Inflammatory macrophage treated with lipopolysaccharide for 4 hours (primary cell): ENCODE data around the gene MLLT6.

ENCODE experiments used
- DNase-seq: peaks from one replicate; pipeline ENCODE4 v3.0.0-alpha.2; 2020

The MLLT6 gene

GRCh38 chr17:38676706-38677504 is 28.2 kb upstream of the MLLT6 start:
- peak; percentile 87 for DNase-seq

GRCh38 chr17:38677819-38678218 is 27.3 kb upstream of the MLLT6 start:
- DNase-seq: peak; percentile 62

- DNase-seq: no peak
Observed at GRCh38 chr17:38681096-38681495, 24.0 kb upstream of the MLLT6 start.

- DNase-seq: peak; percentile 84
Observed at GRCh38 chr17:38685491-38685890, 19.6 kb upstream of the MLLT6 start.

GRCh38 chr17:38687286-38687685 is 17.8 kb upstream of the MLLT6 start:
- peak; percentile 67 for DNase-seq

GRCh38 chr17:38690386-38690785 is 14.7 kb upstream of the MLLT6 start:
- no peak for DNase-seq

- DNase-seq: no peak
Observed at GRCh38 chr17:38691154-38691553, 13.9 kb upstream of the MLLT6 start.

GRCh38 chr17:38693700-38694329 is 11.3 kb upstream of the MLLT6 start:
- DNase-seq: no peak

GRCh38 chr17:38697061-38697820 is 7.8 kb upstream of the MLLT6 start:
- no peak for DNase-seq

- DNase-seq: peak; percentile 42
Observed at GRCh38 chr17:38698760-38699159, 6.3 kb upstream of the MLLT6 start.

GRCh38 chr17:38701504-38702165 is 3.4 kb upstream of the MLLT6 start:
- peak; percentile 100 for DNase-seq

GRCh38 chr17:38702166-38702915 is 2.7 kb upstream of the MLLT6 start:
- peak; percentile 89 for DNase-seq

- peak; percentile 56 for DNase-seq
Observed at GRCh38 chr17:38702916-38703741, 1.9 kb upstream of the MLLT6 start.

GRCh38 chr17:38703742-38704605 is 1.1 kb upstream of the MLLT6 start:
- peak; percentile 61 for DNase-seq

- DNase-seq: no peak
Observed at GRCh38 chr17:38705523-38705802, 390 bp downstream of the MLLT6 start.

GRCh38 chr17:38705803-38706504 is 881 bp downstream of the MLLT6 start:
- no peak for DNase-seq

GRCh38 chr17:38706505-38707216 is 1.6 kb downstream of the MLLT6 start:
- DNase-seq: peak; percentile 46

GRCh38 chr17:38707678-38708351 is 2.7 kb downstream of the MLLT6 start:
- DNase-seq: no peak
